SK-N-SH treated with all-trans-retinoic acid at 6 μM for 48 hours (cell line): ENCODE measurements around the gene CHRNG.

ENCODE experiments used
- CSDC2 ChIP-seq: fragments of 250-450 bp; sonication (Bioruptor Pico); IDR thresholded peaks from 2 replicates; pipeline ENCODE4 v1.5.0; 2020; ENCODE audit warnings: mild to moderate bottlenecking, moderate library complexity
- SNAI2 ChIP-seq: fragments of 250-450 bp; sonication (Bioruptor Pico); IDR thresholded peaks from 2 replicates; pipeline ENCODE4 v1.5.0; 2020; ENCODE audit warnings: mild to moderate bottlenecking, moderate library complexity
- TOX ChIP-seq: fragments of 250-450 bp; sonication (Bioruptor Pico); IDR thresholded peaks from 2 replicates; pipeline ENCODE4 v1.8.0; 2021; ENCODE audit warnings: mild to moderate bottlenecking, moderate library complexity, borderline replicate concordance
- ZC3H10 ChIP-seq: fragments of 250-450 bp; sonication (Bioruptor Pico); IDR thresholded peaks from 2 replicates; pipeline ENCODE4 v1.5.1; 2021; ENCODE audit warnings: mild to moderate bottlenecking, moderate library complexity
- ZFP3 ChIP-seq: fragments of 250-450 bp; sonication (Bioruptor Pico); IDR thresholded peaks from 2 replicates; pipeline ENCODE4 v1.5.0; 2020; ENCODE audit warnings: mild to moderate bottlenecking, moderate library complexity
- ZFP30 ChIP-seq: fragments of 450-650 bp; formaldehyde crosslinking; IDR thresholded peaks from 2 replicates; pipeline ENCODE4 v1.5.0; 2022; ENCODE audit warnings: mild to moderate bottlenecking, moderate library complexity
- ZNF565 ChIP-seq: fragments of 450-650 bp; formaldehyde crosslinking; conservative IDR thresholded peaks from 2 replicates; pipeline ENCODE4 v1.5.0; 2020; ENCODE audit warnings: low read depth, mild to moderate bottlenecking, moderate library complexity
- ZNF70 ChIP-seq: fragments of 450-650 bp; formaldehyde crosslinking; IDR thresholded peaks from 2 replicates; pipeline ENCODE4 v1.5.0; 2020; ENCODE audit warnings: mild to moderate bottlenecking, moderate library complexity
- ZNF8 ChIP-seq: fragments of 450-650 bp; formaldehyde crosslinking; IDR thresholded peaks from 2 replicates; pipeline ENCODE4 v1.5.0; 2020; ENCODE audit warnings: mild to moderate bottlenecking, moderate library complexity
- TF ChIP-seq, protein P1 (sequence below): fragments of 250-450 bp; sonication (Bioruptor Pico); IDR thresholded peaks from 2 replicates; pipeline ENCODE4 v1.8.0; 2020; ENCODE audit warnings: mild to moderate bottlenecking, moderate library complexity, borderline replicate concordance
- TF ChIP-seq, protein P2 (sequence below): fragments of 250-450 bp; sonication (Bioruptor Pico); IDR thresholded peaks from 2 replicates; pipeline ENCODE4 v1.5.1; 2020; ENCODE audit warnings: low read depth, mild to moderate bottlenecking, moderate library complexity

GRCh38 chr2:232544674-232545073 lies 5.2 kb downstream of the CHRNG start:
- no peak for TF ChIP-seq ZNF565 (CRISPR knock-in tag)
- TF ChIP-seq, protein P1, sequence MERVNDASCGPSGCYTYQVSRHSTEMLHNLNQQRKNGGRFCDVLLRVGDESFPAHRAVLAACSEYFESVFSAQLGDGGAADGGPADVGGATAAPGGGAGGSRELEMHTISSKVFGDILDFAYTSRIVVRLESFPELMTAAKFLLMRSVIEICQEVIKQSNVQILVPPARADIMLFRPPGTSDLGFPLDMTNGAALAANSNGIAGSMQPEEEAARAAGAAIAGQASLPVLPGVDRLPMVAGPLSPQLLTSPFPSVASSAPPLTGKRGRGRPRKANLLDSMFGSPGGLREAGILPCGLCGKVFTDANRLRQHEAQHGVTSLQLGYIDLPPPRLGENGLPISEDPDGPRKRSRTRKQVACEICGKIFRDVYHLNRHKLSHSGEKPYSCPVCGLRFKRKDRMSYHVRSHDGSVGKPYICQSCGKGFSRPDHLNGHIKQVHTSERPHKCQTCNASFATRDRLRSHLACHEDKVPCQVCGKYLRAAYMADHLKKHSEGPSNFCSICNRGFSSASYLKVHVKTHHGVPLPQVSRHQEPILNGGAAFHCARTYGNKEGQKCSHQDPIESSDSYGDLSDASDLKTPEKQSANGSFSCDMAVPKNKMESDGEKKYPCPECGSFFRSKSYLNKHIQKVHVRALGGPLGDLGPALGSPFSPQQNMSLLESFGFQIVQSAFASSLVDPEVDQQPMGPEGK (CRISPR knock-in tag) = no peak
- no peak for TF ChIP-seq ZC3H10 (CRISPR knock-in tag)
- no peak for TF ChIP-seq ZNF70 (CRISPR knock-in tag)
- no peak for TF ChIP-seq ZFP3
- no peak for TF ChIP-seq CSDC2 (CRISPR knock-in tag)
- TF ChIP-seq ZNF8 (CRISPR knock-in tag) = no peak
- no peak for TF ChIP-seq TOX (CRISPR knock-in tag)
- no peak for TF ChIP-seq ZFP30 (CRISPR knock-in tag)
- TF ChIP-seq, protein P2, sequence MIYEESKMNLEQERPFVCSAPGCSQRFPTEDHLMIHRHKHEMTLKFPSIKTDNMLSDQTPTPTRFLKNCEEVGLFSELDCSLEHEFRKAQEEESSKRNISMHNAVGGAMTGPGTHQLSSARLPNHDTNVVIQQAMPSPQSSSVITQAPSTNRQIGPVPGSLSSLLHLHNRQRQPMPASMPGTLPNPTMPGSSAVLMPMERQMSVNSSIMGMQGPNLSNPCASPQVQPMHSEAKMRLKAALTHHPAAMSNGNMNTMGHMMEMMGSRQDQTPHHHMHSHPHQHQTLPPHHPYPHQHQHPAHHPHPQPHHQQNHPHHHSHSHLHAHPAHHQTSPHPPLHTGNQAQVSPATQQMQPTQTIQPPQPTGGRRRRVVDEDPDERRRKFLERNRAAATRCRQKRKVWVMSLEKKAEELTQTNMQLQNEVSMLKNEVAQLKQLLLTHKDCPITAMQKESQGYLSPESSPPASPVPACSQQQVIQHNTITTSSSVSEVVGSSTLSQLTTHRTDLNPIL (CRISPR knock-in tag) = no peak
- no peak for TF ChIP-seq SNAI2 (CRISPR knock-in tag)
